HepG2 (cell line): ENCODE measurements around the gene RPLP2. TPM values are rescaled to one million over a fixed set of nuclear protein-coding genes. Genes with fewer than 3 reads are reported as not detected.

Experiments
- FOXM1 ChIP-seq: sonication (generic); formaldehyde crosslinking; IDR thresholded peaks from 2 replicates; pipeline ENCODE4 v1.5.0; 2020; ENCODE audit warnings: missing genetic modification reagents
- FOXP1 ChIP-seq, 2 experiments: fragments of 450-650 bp in 1 of 2; IDR thresholded peaks; 2 replicates each; pipeline ENCODE4 v1.6.1; 2017 to 2018; ENCODE audit warnings: antibody characterized with exemption in 1 of 2
- HOXA3 ChIP-seq: sonication (generic); formaldehyde crosslinking; IDR thresholded peaks from 2 replicates; pipeline ENCODE4 v1.5.0; 2020; ENCODE audit warnings: missing genetic modification reagents
- ISX ChIP-seq: sonication (generic); formaldehyde crosslinking; conservative IDR thresholded peaks from 2 replicates; pipeline ENCODE4 v1.5.0; 2020; ENCODE audit warnings: missing genetic modification reagents
- MTA1 ChIP-seq: sonication (generic); formaldehyde crosslinking; IDR thresholded peaks from 2 replicates; pipeline ENCODE4 v1.4.0; 2020; ENCODE audit warnings: missing genetic modification reagents, mild to moderate bottlenecking, borderline replicate concordance
- NFATC3 ChIP-seq: sonication (generic); formaldehyde crosslinking; IDR thresholded peaks from 2 replicates; pipeline ENCODE4 v1.5.1; 2020; ENCODE audit warnings: mild to moderate bottlenecking, missing genetic modification reagents
- RELA ChIP-seq: sonication (generic); formaldehyde crosslinking; IDR thresholded peaks from 2 replicates; pipeline ENCODE4 v1.4.0; 2020; ENCODE audit warnings: missing genetic modification reagents
- SETDB1 ChIP-seq: sonication (generic); formaldehyde crosslinking; IDR thresholded peaks from 2 replicates; pipeline ENCODE4 v1.5.1; 2020; ENCODE audit warnings: missing genetic modification reagents, mild to moderate bottlenecking, borderline replicate concordance
- SNRNP70 ChIP-seq: fragments of 200-400 bp; formaldehyde crosslinking; IDR thresholded peaks from 2 replicates; pipeline ENCODE4 v1.6.1; 2017; ENCODE audit warnings: mild to moderate bottlenecking, low read depth, low read length, moderate library complexity
- STAG1 ChIP-seq: sonication (generic); formaldehyde crosslinking; IDR thresholded peaks from 2 replicates; pipeline ENCODE4 v1.4.0; 2020; ENCODE audit warnings: missing genetic modification reagents
- TOPORS ChIP-seq: sonication (generic); formaldehyde crosslinking; IDR thresholded peaks from 2 replicates; pipeline ENCODE4 v1.8.0; 2023; ENCODE audit warnings: mild to moderate bottlenecking, missing genetic modification reagents
- U2AF1 ChIP-seq: fragments of 200-400 bp; formaldehyde crosslinking; optimal IDR thresholded peaks from 2 replicates; pipeline ENCODE3; 2017; ENCODE audit warnings: mild to moderate bottlenecking, low read depth, low read length
- ZNF142 ChIP-seq: sonication (generic); formaldehyde crosslinking; IDR thresholded peaks from 2 replicates; pipeline ENCODE4 v1.4.0; 2020; ENCODE audit warnings: missing genetic modification reagents
- ZNF280D ChIP-seq: sonication (generic); formaldehyde crosslinking; IDR thresholded peaks from 2 replicates; pipeline ENCODE4 v1.5.1; 2020; ENCODE audit warnings: mild to moderate bottlenecking, missing genetic modification reagents
- ZNF556 ChIP-seq: sonication (generic); formaldehyde crosslinking; IDR thresholded peaks from 2 replicates; pipeline ENCODE4 v1.4.0; 2020; ENCODE audit warnings: mild to moderate bottlenecking, missing genetic modification reagents, borderline replicate concordance
- ZNF572 ChIP-seq: sonication (generic); formaldehyde crosslinking; IDR thresholded peaks from 2 replicates; pipeline ENCODE4 v1.5.1; 2020; ENCODE audit warnings: mild to moderate bottlenecking, missing genetic modification reagents
- ZNF740 ChIP-seq: sonication (generic); formaldehyde crosslinking; IDR thresholded peaks from 2 replicates; pipeline ENCODE4 v1.4.0; 2020; ENCODE audit warnings: missing genetic modification reagents
- ZNF784 ChIP-seq: sonication (generic); formaldehyde crosslinking; IDR thresholded peaks from 2 replicates; pipeline ENCODE4 v1.5.1; 2020; ENCODE audit warnings: missing genetic modification reagents, mild to moderate bottlenecking, borderline replicate concordance
- polyA plus RNA-seq, 8 experiments: library from polyadenylated mRNA; depleted of rRNA in 3 of 8; stranded (reverse) in 7 of 8; unstranded in 1 of 8; fragments of >200 nt; fragmentation: Illumina TruSeq in 4 of 8; extraction: Trizol in 4 of 8; gene quantifications; 2 replicates each; pipeline versions ENCODE4 v1.2.1 to v1.2.3, GENCODE V29; 2011 to 2016; ENCODE audit warnings: low read depth in 4 of 8, missing spikeins in 1 of 8, mixed read lengths in 1 of 8; ENCODE audit not compliant: insufficient read depth in 1 of 8
- total RNA-seq, 5 experiments: library from RNA; depleted of rRNA; stranded (reverse); fragments of >200 nt; fragmentation: Illumina TruSeq; extraction: Trizol; gene quantifications; 2 replicates each; pipeline ENCODE4 v1.2.3, GENCODE V29; 2016; ENCODE audit warnings: low read depth in 1 of 5

RPLP2 gene
- total and polyA plus RNA-seq, 2 of the 13 experiments (the other 11 are each of a cell fraction or from before 2014, with no cell fraction given) = 978 to 2,106 TPM

- TF ChIP-seq ZNF556 (CRISPR knock-in tag) = peak; percentile 87; the same call in 1 of the 2 replicates
- no peak for TF ChIP-seq TOPORS (CRISPR knock-in tag)
- TF ChIP-seq ZNF740 = peak; percentile 58; the same call in 1 of the 2 replicates
- TF ChIP-seq ISX (CRISPR knock-in tag) = no peak
- no peak for TF ChIP-seq FOXP1 (IDR thresholded peaks at IDR 0.05)
- peak; percentile 42 for TF ChIP-seq FOXP1 (CRISPR knock-in tag; IDR thresholded peaks at IDR 0.05)
- no peak for TF ChIP-seq FOXM1 (CRISPR knock-in tag)
- TF ChIP-seq ZNF280D (CRISPR knock-in tag) = no peak
- 0 out of 2 replicates have a peak, but pooled peaks have one; percentile 48 for TF ChIP-seq ZNF572
- no peak for TF ChIP-seq ZNF142 (CRISPR knock-in tag)
- no peak; the same call in 1 of the 2 replicates for TF ChIP-seq ZNF784 (CRISPR knock-in tag)
- TF ChIP-seq RELA (CRISPR knock-in tag) = no peak
- TF ChIP-seq HOXA3 (CRISPR knock-in tag) = peak; percentile 24; the same call in 1 of the 2 replicates
- no peak for TF ChIP-seq U2AF1
- TF ChIP-seq SETDB1 (CRISPR knock-in tag) = no peak
- TF ChIP-seq NFATC3 (CRISPR knock-in tag) = no peak
- no peak for TF ChIP-seq STAG1 (CRISPR knock-in tag)
- TF ChIP-seq SNRNP70 = no peak
- peak; percentile 86; the same call in 1 of the 2 replicates for TF ChIP-seq MTA1 (CRISPR knock-in tag)
Measured at GRCh38 chr11:843818-844692, 34.3 kb downstream of the RPLP2 start (continued).
